GM18870 (cell line): ENCODE measurements around the gene INTS6.
A peak's percentile ranks its signal among the peaks of the same experiment; 100 is the strongest.
"Not testable (repeated sequence)": the region's sequence is repeated elsewhere in the genome, so short reads cannot be mapped to it uniquely, and the experiment has no call there.

Experiments
- ATAC-seq: cut with Tn5 transposase; IDR thresholded peaks from one replicate; pipeline ENCODE4 v1.9.1; 2021; ENCODE audit warnings: moderate library complexity; ENCODE audit not compliant: unreplicated experiment

INTS6 gene

DNA sequence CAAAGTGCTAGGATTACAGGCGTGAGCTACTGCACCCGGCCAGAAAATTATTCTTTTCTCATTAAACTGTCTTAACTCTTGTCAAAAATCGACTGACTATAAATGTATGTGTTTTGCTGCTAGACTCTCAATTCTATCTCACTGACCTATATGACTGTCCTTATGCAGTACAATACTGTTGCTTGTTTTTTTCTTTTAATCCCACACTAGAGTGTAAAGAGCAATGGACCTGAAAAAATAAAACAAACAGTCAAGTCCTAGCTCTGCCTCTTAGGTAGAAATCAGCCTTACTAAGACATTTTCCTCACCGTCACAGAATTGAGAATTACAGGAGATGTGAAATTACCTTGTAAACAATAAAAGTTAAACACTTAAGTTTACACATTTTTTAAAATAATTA, 35.1 kb downstream of the INTS6 start:
- ATAC-seq, result no peak

DNA sequence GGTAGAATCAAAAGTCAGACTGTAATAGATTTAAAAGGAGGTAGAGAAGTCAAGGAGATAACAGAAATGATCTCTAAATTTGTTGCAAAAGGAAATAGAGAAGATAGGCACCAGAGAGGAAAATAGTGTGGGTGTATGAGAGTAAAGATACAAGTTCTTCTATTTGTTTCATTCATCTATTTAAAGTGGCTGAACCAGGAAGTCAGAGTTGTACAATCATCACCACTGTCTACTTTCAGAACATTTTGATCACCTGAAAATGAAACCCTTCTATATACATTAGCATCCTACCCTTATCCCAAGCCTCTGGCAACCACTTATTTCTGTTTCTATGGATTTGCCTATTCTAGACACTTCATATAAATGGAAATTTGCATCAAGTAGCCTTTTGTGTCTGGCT, 36.7 kb downstream of the INTS6 start:
- ATAC-seq, result peak; percentile 45

DNA sequence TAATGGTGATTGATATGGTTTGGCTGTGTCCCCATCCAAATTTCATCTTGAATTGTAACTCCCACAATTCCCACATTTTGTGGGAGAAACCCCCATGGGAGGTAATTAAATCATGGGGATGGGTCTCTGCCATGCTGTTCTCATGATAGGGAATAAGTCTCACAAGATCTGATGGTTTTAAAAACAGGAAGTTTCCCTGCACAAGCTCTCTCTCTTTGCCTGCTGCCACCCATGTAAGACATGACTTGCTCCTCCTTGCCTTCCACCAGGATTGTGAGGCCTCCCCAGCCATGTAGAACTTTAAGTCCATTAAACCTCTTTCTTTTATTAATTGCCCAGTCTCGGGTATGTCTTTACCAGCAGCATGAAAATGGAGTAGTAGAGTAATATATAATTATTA, 37.5 kb downstream of the INTS6 start:
- not testable (repeated sequence) for ATAC-seq

DNA sequence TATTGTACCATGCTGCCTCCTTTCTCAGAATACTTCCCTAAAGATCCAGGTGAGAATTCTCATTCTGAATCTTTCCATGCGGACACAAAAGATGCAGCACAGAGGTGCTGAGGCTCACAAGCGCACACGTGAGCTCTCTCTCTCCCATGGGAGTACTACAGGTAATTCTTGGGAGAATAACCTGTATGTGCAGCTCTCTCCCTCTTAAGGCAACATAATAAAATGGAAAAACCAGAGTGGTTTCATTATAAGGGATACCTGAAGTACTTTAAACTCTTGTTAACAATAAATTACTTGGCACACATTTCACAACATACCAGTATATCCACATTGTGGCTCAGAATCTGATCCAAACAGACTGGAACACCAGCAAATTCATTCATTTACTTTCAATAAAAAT, 40.4 kb downstream of the INTS6 start:
- no peak for ATAC-seq

DNA sequence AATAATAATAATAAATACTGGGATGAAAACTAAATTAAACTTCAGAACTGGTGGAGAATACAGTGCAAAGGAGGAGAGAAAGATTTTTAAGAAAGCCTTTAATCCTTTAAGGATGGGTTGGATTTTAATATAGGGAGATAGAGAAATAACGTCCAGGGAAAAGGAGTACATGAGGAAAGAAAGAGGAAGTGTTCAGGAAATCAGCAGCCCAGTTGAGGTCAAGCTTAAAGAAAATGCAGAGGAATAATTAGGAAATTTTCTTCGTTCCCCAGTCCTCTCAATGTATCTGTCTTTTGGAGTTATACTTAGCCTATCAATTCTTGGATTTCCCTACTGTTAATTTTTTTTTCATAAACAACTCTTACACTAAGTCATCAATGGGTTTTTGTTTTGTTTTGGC, 47.7 kb downstream of the INTS6 start:
- ATAC-seq, result no peak

DNA sequence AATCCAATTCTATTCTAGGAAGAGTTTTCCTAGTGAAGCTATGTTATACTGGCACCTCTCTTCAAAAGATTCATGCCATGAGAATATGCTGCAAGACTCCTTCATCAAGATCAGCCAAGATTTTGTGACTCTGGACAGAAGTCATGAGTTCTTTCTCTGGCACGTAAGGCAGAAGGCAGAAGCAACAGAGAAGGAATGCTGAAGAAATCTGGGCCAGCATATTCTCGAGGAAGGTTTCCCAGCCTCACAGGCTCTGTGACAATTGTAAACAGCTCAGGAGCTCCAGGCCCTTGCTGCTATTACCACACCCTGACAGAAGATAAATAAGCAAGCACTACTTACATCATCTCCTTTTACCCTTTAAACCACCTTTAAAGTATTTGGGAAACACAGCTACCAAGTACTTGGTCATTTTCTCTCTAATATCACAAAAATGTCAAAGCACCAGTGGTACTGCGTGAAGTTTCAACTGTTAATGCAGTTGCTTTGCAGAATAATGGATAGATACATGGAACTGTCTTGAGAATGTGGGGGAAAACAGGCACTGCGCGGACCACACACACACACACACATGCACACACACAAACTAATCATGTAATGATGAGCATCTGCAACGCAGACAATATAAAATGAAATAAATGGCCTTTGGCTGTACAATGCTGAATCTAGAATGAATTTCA, 55.4 kb downstream of the INTS6 start:
- no peak for ATAC-seq

DNA sequence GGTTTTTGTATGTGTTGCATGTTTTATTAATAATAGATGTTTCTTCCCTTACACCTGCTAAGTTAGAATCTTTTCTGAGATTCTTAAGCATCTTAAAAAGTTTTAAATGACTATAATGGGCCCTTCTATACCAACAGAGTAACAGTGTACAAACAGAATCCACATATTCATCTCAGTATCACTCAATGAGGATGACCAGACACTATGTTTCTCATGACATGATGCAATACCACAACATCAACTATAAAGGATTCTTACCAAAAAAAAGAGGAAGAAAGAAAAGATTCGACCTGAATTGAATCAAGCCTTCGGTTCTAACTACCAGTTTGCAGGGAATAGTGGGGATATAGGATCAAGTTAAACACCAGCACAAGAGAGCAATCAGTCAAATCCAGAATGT, 56.5 kb downstream of the INTS6 start:
- peak; percentile 72 for ATAC-seq

DNA sequence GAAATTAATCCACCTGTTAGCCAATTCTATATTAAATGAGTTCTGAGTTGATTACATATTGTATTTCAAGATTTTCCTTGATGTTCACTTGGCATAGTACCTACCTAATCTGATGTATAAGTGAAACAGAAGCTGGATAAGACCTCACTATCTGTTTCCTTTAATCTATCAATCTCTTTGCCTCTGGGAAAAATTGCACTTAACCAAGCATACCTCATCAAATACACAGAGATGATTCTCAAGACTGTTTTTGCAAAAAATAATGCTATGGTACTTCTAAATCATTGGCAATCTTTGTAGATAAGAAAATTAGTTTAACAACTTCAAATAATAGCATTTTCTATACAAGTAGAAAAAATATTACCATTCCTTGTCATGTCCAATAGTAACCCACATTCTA, 58.1 kb downstream of the INTS6 start:
- ATAC-seq, result no peak

DNA sequence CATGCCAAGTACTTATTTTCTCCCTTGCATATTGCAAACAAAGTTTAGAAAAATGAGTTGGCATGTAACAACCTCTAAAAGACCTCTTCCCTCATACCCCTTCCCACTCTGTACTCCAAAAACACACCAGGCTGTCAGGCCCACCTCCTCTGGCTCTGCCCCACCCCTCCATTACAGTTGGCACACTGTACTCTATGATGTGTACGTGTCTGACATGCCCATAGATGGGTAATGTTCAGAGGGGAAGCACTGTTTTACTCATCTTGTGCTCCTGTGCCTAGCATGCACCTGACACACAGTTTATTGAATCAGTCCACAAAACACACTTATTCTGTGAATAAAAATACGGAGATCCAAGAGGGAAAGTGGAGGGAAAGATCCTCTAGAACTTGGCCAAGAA, 67.7 kb downstream of the INTS6 start:
- no peak for ATAC-seq

DNA sequence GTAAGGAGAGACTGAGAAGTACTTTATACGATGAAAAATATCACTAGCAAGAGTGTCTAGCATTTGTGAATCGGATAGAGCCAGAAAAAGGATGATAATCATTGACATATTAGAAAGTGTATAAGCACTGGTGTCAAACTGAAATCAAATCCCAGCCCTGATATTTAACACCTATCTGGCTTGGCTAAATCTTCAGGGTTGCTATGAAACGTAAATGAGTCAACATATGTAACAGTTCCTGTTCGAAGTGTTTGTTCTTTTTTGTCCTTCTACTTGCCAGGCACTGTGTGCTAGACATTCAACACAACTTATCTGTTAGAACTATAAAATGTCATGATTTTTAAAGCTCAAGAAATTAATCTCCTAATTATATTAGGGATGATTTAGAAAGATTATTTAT, 72.6 kb downstream of the INTS6 start:
- no peak for ATAC-seq

DNA sequence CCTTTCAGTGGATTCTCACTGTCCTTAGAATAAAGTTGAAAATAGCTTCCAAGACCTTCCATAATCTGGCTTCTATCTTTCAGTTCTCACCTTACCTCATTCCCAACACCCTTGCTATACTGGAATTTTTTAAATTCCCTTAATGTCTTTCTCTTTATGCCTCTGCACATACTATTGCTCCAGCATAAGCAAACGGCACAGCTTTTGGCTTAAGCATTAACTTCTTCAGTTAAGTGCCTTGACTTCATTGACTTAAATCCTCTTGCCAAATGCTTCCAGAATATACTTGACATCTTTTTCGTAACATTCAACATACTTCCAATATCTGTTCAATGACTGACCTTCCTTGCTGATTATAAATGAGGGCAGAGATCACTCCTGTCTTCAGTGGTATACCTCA, 79.4 kb downstream of the INTS6 start:
- no peak for ATAC-seq

DNA sequence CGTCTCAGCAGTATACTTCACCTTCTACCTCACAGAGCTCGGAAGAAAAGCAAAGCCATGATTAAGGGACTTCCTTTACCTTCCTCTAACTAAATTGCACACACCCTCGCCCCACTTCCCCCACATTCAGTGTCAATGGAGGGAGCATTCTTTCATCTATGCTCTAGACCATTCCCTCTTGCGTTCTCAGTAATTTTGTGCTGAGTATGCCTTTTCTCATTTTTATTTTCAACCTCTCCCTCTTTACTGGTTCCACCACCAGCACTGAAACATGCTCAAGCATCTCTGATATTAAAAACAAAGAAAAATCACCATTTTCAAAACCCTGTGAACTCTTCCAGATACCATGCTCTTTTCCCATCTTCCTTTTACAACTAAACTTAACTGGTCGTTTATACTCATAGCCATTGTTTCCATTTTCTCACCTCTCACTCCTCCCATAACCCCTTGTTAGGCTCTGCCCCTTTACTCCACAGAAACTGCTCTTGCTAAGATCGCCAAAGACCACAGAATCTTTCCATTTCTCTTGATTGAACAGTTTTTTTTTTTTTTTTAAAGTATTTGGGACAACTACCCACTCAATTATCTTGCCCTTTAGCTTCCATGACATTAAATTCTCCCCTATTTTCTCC, 81.0 kb downstream of the INTS6 start:
- ATAC-seq, result no peak

DNA sequence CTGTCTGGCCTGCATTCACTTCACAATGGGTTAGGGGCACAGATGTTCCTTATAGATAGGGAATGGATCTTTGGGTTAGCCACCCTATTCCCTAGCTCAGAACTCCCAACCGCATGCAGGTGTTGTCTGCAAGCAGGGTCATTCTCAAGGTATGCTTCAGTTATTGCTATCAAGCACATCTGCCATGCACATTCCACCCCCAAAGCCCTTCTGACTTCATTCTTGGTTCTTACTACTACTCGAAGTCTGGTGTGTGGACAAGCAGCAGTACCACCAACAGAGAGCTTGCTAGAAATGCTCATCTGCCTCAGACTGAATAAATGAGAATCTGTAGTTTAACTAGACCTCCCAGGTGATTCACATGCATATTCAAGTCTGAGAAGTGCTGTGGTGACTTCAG, 82.0 kb downstream of the INTS6 start:
- ATAC-seq, result no peak

DNA sequence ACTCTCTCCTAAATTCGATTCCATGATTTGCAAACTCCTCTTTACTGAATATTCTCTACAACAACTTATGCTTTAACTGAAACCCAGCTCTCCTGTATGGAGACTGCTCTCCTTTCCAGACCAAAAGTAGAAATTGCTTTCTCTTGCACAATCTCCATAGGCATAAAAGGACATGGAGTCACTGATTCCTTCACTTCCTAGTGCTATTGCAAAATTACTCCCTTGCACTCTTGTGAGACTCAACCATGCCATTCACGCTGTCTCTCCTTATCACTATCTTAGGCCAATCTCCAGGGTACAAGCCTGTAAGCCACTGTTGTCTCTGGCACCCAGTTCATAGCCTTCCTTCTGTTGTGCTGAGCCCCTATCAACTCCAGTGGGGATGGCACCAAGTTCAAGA, 82.7 kb downstream of the INTS6 start:
- no peak for ATAC-seq

DNA sequence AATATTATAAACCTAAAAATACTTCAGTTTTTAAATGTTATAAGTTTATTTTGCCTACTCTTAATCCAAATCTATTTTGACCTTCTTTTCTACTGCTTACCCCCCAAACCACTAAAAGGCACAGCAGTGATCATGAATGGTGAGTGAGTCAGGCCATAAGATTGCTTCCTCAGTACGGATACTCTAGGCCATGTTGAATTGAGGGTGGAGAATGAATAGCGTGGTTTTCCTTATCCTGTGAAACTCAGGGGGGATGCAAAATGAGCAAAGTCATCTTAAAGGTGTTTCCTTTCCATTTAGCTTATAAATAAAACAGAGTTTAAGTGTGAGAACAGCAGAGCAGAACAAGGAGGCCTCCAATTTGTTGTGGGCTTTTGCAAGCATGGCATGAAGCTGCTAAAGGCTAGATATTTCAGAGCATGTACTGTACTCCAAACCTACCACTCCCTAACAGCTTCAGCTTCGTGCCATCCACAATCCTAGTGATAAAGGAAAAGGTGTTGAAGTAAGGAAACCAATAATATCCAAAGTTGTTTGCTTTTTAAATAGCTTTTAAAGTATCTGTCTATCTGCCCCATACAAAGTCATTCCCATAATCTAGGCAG, 88.3 kb downstream of the INTS6 start:
- no peak for ATAC-seq

DNA sequence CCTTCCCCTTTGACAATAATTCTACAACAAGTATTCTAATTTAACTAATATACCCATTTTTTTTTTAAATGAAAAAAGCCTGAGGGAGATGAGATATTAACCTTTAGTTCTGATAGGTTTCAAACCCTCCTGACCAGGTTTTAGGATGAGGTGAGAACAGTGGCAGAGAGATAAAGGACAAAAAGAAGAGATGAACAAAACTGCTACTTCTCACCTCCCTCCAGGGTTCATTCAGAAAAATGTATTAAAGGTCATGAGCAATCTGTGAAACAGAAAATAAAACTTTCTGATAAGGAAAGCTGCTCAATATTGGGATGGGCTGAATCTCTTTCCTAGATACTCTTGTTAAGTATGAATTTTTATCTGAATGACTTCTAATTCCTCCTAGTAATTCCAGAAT, 89.2 kb downstream of the INTS6 start:
- ATAC-seq, result no peak

DNA sequence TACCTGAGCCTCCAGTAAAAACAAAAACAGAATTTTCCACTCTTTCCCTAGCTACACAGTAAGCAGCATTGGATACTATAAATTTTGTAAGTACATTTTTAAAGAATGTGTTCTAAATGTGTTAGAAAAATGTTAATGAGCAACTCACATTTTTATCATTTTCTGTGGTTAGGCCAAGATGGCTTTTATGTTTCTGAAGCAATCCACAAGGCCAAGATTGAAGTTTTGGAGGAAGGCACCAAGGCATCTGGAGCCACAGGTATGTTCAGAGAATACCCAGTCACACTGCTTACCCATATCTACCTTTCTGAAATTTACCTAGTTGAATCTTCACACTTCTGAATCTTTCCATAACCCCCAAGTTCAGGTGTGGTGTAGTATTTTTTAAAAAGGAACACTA, 91.7 kb downstream of the INTS6 start:
- no peak for ATAC-seq

DNA sequence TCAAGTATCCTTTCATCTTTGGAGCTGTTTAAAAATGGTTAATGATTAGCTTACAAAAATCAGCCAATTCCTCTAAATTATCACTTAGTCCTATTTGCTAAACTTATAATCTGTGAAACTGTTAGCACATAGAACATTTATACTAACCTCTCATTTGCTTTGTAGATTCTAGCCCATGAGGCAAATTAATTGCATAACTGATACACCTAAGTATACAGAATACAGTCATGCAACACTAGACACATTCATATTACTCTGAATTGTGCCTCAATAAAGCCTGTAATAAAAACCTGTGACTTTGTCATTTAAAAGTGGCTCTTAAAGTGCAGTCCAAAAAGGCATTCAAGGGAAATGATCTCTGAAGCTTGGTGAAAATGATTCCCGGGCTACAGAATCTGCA, 92.3 kb downstream of the INTS6 start:
- ATAC-seq, result no peak

DNA sequence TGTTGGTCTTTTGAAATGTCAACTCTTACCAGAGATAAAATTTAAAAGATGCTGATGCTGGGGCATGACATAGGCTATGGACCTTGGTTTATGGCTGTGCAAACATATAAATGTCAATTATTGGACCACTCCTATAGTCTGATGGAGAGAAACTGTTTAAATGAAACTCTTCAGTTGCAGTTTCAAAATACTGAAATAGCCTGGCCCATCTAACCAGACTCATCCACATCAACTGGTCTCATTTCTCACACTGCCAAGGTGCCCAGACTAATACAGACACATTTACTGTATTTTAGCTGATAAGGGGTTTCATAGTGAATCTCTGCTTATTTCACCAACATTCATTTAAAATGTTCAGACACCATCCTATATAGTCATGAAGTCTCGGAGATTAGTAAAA, 93.5 kb downstream of the INTS6 start:
- ATAC-seq, result no peak

DNA sequence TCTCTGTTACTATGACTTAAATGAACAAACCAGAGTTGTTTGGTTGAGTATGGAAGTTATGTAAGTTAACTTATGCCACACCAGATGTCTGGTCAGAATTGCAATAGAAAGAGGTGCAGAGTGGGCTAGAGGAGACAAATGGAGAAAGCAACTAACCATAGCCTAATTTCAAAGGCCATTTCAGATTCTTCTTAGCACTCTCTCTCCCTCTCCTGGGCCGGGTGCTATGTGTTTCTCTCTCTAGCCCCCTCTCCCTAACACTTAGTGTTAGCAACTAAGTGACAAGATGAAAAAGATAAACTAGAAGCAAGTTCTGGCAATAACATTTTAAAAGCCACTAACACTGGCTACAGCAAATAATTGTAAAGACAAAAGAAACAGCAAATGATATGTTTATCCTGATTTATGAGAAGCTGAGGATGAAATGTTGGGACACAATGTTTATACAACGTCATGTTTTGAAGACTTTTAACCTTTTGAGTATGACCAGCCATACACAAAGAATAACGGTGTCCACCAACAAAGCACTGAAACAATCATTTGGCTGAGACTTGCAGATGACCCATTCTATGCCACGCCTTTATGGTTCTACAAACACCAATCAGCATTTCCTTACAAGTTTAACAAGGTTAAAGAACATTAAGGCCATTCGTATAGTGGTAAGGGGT, 94.8 kb downstream of the INTS6 start:
- no peak for ATAC-seq

DNA sequence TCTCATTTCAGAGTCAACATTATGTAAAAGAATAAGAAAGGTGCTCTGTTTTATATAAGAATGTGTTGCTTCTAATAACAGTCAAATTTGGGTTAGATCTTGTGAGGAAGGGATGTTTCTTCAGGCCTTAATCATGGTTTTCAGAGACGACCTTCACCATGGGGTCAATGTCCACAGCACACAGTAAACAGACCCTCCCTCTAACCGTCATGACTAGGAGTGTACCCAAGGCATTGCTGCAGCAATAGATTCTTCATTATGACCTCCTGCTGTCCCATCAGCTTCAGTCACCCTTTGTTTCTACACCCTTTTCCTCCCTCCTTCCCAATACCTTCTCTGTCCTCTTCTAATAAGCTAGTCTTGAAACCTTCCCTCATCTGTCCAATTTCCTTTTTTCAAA, 97.6 kb downstream of the INTS6 start:
- no peak for ATAC-seq

DNA sequence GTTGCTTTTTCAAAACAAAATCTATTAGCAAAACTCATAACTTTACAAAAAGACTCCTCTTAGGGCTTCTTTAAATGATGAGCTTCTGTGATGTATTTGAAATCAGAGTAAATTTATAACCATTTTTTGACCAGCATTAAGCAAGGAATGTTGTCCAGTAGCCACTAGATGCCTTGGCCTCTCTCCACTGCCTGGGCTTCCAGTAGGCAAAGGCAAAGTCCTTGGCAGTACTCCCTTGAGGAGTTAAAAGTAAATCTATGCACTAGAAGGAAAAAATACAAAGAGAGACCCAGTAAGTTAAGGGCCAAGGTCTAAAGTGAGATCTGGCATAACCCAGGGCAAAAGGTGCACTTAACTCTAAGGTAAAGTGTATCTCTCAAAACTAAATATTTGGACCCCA, 103.8 kb downstream of the INTS6 start:
- no peak for ATAC-seq
